ENCODE results near the gene CLCNKA.
"Not testable (repeated sequence)": the region's sequence is repeated elsewhere in the genome, so short reads cannot be mapped to it uniquely, and the experiment has no call there.

Gene CLCNKA

GRCh38 chr1:16018308-16018707 is 3.5 kb upstream of the CLCNKA start:
- Mint-ChIP-seq H3K27ac (no peak overlapping the region), H3K9me3 (no peaks in the 10 kb centered on the region), H3K27me3 (ENCODE audit: low read depth) (peaks cover 8% of the 10 kb centered on the region), H3K4me3 (no peak overlapping the region), H3K36me3 (ENCODE audit: low read depth) (no peaks in the 10 kb centered on the region), H3K4me1 (ENCODE audit: low read depth) (no peaks in the 10 kb centered on the region)
- no peak for DNase-seq (ENCODE audit: low spot score)

GRCh38 chr1:16018749-16019643 is 2.8 kb upstream of the CLCNKA start:
- no peaks in the 10 kb centered on the region for H3K36me3 Mint-ChIP-seq (ENCODE audit: low read depth)
- H3K9me3 Mint-ChIP-seq: no peaks in the 10 kb centered on the region
- no peak for DNase-seq (ENCODE audit: low spot score)
- no peaks in the 10 kb centered on the region for H3K4me1 Mint-ChIP-seq (ENCODE audit: low read depth)
- no peak overlapping the region for H3K4me3 Mint-ChIP-seq
- H3K27me3 Mint-ChIP-seq (ENCODE audit: low read depth): peaks cover 6% of the 10 kb centered on the region
- H3K27ac Mint-ChIP-seq: no peak overlapping the region

DNA sequence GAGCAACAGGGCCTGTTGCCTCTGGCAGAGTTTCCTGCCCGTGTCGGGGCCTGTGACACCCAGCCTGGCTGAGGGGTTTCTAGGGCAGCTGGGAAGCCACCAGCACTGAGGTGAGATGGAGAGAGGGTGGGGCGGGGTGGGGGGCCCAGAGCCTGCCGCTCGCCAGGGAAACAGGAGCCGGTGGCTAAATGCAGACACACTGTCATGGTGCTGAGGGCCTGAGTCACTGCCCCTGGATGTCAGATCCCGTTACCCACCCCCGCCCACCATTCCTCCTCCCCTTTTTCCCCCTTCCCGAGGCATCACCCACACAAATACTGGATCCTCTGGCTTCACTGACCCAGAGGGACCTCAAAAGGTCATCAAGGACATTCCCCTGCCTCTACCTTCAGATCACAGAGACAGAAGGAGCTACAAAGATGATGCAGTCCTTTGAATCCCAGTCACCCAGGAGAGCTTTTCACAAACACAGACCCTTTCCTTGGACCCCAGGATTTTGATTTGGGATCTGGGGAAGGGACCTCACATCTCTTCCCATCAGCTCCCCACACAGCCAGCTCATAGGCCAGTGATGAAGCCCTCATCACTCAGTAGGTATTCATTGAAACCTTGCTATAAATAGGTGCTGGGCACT is 2.1 kb upstream of the CLCNKA start:
- no peak for DNase-seq (ENCODE audit: low spot score)
- Mint-ChIP-seq H3K27me3 (ENCODE audit: low read depth) (peaks cover 5% of the 10 kb centered on the region), H3K36me3 (ENCODE audit: low read depth) (no peaks in the 10 kb centered on the region), H3K27ac (no peak overlapping the region), H3K9me3 (no peaks in the 10 kb centered on the region), H3K4me3 (no peak overlapping the region), H3K4me1 (ENCODE audit: low read depth) (no peaks in the 10 kb centered on the region)

- Mint-ChIP-seq H3K9me3 (no peaks in the 10 kb centered on the region), H3K36me3 (ENCODE audit: low read depth) (no peaks in the 10 kb centered on the region)
These were observed 1.5 kb upstream of the CLCNKA start for GRCh38 chr1:16020325-16020724.

GRCh38 chr1:16020878-16021277 is 958 bp upstream of the CLCNKA start:
- H3K36me3 Mint-ChIP-seq (ENCODE audit: low read depth); DNase-seq (ENCODE audit: low spot score); H3K4me1 Mint-ChIP-seq (ENCODE audit: low read depth); H3K4me3 Mint-ChIP-seq; H3K27ac Mint-ChIP-seq; H3K27me3 Mint-ChIP-seq (ENCODE audit: low read depth); H3K9me3 Mint-ChIP-seq: not testable (repeated sequence)

More at GRCh38 chr1:16020325-16020724, 1.5 kb upstream of the CLCNKA start:
- Mint-ChIP-seq H3K27me3 (ENCODE audit: low read depth) (peaks cover 5% of the 10 kb centered on the region), H3K4me1 (ENCODE audit: low read depth) (no peaks in the 10 kb centered on the region), H3K27ac (no peak overlapping the region), H3K4me3 (no peak overlapping the region)
- DNase-seq (ENCODE audit: low spot score): no peak

DNA sequence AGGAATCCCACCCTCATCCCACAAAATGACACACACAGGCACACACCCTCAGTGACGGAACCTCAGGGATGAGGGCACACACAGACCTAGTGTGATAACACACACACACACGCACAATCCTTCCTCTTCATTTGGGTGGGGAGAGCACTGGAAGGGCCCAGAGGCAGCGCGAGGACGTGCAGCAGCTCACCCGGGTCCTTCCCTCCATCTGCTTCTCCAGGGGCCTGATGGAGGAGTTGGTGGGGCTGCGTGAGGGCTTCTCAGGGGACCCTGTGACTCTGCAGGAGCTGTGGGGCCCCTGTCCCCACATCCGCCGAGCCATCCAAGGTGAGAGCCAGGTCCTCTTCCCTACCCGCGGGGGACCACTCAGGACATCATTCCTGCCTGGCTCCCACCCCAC is 557 bp downstream of the CLCNKA start:
- Mint-ChIP-seq H3K36me3 (ENCODE audit: low read depth) (no peaks in the 10 kb centered on the region), H3K9me3 (no peaks in the 10 kb centered on the region), H3K4me1 (ENCODE audit: low read depth) (no peaks in the 10 kb centered on the region)

GRCh38 chr1:16023050-16023653 is 1.3 kb downstream of the CLCNKA start:
- no peaks in the 10 kb centered on the region for H3K9me3 Mint-ChIP-seq
- H3K4me3 Mint-ChIP-seq: no peak overlapping the region
- H3K4me1 Mint-ChIP-seq (ENCODE audit: low read depth): no peaks in the 10 kb centered on the region
- DNase-seq (ENCODE audit: low spot score): no peak
- H3K27me3 Mint-ChIP-seq (ENCODE audit: low read depth): peaks cover 7% of the 10 kb centered on the region
- H3K27ac Mint-ChIP-seq: no peak overlapping the region
- H3K36me3 Mint-ChIP-seq (ENCODE audit: low read depth): no peaks in the 10 kb centered on the region

More for the DNA sequence above, 557 bp downstream of the CLCNKA start:
- H3K27ac Mint-ChIP-seq: no peak overlapping the region
- peaks cover 5% of the 10 kb centered on the region for H3K27me3 Mint-ChIP-seq (ENCODE audit: low read depth)
- no peak overlapping the region for H3K4me3 Mint-ChIP-seq
- no peak for DNase-seq (ENCODE audit: low spot score)

- H3K9me3 Mint-ChIP-seq; H3K4me3 Mint-ChIP-seq; H3K27me3 Mint-ChIP-seq (ENCODE audit: low read depth); DNase-seq (ENCODE audit: low spot score); H3K4me1 Mint-ChIP-seq (ENCODE audit: low read depth); H3K27ac Mint-ChIP-seq; H3K36me3 Mint-ChIP-seq (ENCODE audit: low read depth): not testable (repeated sequence)
These were observed 4.5 kb downstream of the CLCNKA start for GRCh38 chr1:16026302-16026701.

DNA sequence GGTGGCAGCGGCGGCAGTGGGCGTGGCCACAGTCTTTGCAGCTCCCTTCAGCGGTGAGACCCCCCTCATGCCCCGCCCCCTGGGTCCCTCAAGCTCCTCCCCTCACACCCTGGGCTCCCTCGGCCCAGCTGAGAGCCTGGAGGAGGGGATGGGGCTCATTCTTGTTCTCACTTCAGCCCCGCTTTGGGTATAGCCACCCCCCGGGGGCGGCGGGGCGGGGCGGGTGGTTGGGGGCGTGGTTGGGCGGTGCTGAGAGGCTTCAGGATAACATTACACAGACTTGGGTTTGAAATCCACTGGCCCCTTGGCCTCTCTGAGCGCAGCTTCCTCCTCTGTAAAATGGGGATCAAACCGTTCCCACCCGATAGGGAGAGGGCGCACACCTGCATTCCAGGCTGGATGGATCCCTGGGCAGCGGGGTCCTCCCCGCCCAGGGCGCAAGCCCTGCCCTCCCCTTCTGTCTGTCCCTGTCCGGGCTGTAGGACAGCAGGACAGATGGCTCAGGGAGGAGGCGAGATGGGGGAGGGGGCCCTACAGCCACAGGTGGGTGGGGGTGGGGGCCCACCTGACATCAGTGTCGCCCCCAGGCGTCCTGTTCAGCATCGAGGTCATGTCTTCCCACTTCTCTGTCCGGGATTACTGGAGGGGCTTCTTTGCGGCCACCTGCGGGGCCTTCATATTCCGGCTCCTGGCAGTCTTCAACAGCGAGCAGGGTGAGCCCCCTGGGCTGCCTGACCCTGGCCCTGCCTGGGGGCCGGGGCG is 5.1 kb downstream of the CLCNKA start:
- no peak for DNase-seq (ENCODE audit: low spot score)
- H3K4me3 Mint-ChIP-seq: no peak overlapping the region
- H3K27me3 Mint-ChIP-seq (ENCODE audit: low read depth): peaks cover 5% of the 10 kb centered on the region
- H3K36me3 Mint-ChIP-seq (ENCODE audit: low read depth): no peaks in the 10 kb centered on the region
- H3K4me1 Mint-ChIP-seq (ENCODE audit: low read depth): no peaks in the 10 kb centered on the region
- H3K9me3 Mint-ChIP-seq: no peaks in the 10 kb centered on the region
- H3K27ac Mint-ChIP-seq: no peak overlapping the region

DNA sequence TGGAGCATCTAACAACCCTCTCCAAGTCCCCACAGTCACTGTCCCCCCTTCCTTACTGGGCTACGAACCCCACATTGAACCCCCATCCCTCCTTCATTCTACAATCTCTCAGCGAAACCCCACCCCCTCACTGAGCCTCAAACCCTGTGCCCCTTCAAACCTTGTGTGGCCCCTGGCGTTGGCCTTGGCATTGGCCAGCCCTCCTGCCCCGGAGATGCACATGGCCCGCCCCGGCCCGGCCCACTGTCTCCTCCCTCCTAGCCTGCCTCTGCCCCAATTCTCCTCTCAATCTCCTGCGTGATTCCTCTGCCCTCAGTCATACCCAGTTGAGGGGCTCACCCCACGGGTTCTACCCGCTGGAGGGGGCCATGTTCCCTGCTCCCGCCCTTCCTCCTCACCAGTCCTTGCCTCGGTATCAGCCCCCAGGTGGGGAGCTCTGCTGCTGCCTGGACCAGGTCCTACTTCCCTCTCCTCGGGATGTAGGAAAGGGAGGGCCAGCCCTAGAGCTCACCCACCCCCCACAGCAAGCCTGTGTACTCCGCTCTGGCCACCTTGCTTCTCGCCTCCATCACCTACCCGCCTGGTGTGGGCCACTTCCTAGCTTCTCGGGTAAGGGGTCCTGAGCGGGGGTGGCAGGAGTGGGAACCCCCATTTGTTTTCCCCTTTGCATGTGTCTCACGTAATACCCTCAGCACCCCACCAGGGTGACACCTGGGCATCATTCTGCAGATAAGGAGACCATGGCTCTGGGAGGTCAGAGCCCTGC is 6.6 kb downstream of the CLCNKA start:
- Mint-ChIP-seq H3K27me3 (ENCODE audit: low read depth) (peaks cover 5% of the 10 kb centered on the region), H3K4me1 (ENCODE audit: low read depth) (no peaks in the 10 kb centered on the region), H3K27ac (no peak overlapping the region), H3K9me3 (no peaks in the 10 kb centered on the region), H3K4me3 (no peak overlapping the region), H3K36me3 (ENCODE audit: low read depth) (no peaks in the 10 kb centered on the region)
- DNase-seq (ENCODE audit: low spot score): no peak

GRCh38 chr1:16029003-16029268 is 7.1 kb downstream of the CLCNKA start:
- H3K36me3 Mint-ChIP-seq (ENCODE audit: low read depth); H3K4me3 Mint-ChIP-seq; H3K9me3 Mint-ChIP-seq; H3K4me1 Mint-ChIP-seq (ENCODE audit: low read depth); H3K27me3 Mint-ChIP-seq (ENCODE audit: low read depth); H3K27ac Mint-ChIP-seq; DNase-seq (ENCODE audit: low spot score): not testable (repeated sequence)

- no peak overlapping the region for H3K4me3 Mint-ChIP-seq
- no peaks in the 10 kb centered on the region for H3K9me3 Mint-ChIP-seq
- H3K36me3 Mint-ChIP-seq (ENCODE audit: low read depth): no peaks in the 10 kb centered on the region
- H3K27ac Mint-ChIP-seq: no peak overlapping the region
- H3K27me3 Mint-ChIP-seq (ENCODE audit: low read depth): peaks cover 5% of the 10 kb centered on the region
- no peak for DNase-seq (ENCODE audit: low spot score)
- no peaks in the 10 kb centered on the region for H3K4me1 Mint-ChIP-seq (ENCODE audit: low read depth)
These were observed 7.5 kb downstream of the CLCNKA start for GRCh38 chr1:16029288-16029687.

- no peaks in the 10 kb centered on the region for H3K36me3 Mint-ChIP-seq (ENCODE audit: low read depth)
- no peaks in the 10 kb centered on the region for H3K9me3 Mint-ChIP-seq
- no peak overlapping the region for H3K27ac Mint-ChIP-seq
- no peak for DNase-seq (ENCODE audit: low spot score)
- H3K4me1 Mint-ChIP-seq (ENCODE audit: low read depth): no peaks in the 10 kb centered on the region
- no peak overlapping the region for H3K4me3 Mint-ChIP-seq
- H3K27me3 Mint-ChIP-seq (ENCODE audit: low read depth): peaks cover 5% of the 10 kb centered on the region
These were observed 9.7 kb downstream of the CLCNKA start for GRCh38 chr1:16031551-16031950.
